H9 (cell line): ENCODE data around the gene DISC1. TPM values are rescaled to one million over a fixed set of nuclear protein-coding genes. Genes with fewer than 3 reads are reported as not detected.

Source experiments
- DNase-seq: peaks from one replicate; pipeline ENCODE4 v3.0.0-alpha.2; 2017
- H2AFZ ChIP-seq: one replicate; pipeline ENCODE4 v1.6.1; 2013; ENCODE audit warnings: mild to moderate bottlenecking, low read length, control low read depth, moderate library complexity
- H2AK5ac ChIP-seq: 2 replicates; pipeline ENCODE4 v1.6.1; 2013; ENCODE audit warnings: low read length, control low read depth, mixed read lengths; ENCODE audit not compliant: insufficient read length
- H2BK120ac ChIP-seq: one replicate; pipeline ENCODE4 v1.6.1; 2013; ENCODE audit warnings: low read depth, mild to moderate bottlenecking, low read length, control low read depth, inconsistent platforms; ENCODE audit not compliant: poor library complexity, severe bottlenecking
- H2BK12ac ChIP-seq: 2 replicates; pipeline ENCODE4 v1.6.1; 2013; ENCODE audit warnings: low read length, control low read depth, mixed read lengths, low read depth; ENCODE audit not compliant: insufficient read length
- H2BK15ac ChIP-seq: 2 replicates; pipeline ENCODE4 v1.6.1; 2013; ENCODE audit warnings: low read depth, low read length, control low read depth
- H2BK20ac ChIP-seq: one replicate; pipeline ENCODE4 v1.6.1; 2013; ENCODE audit warnings: low read depth, mild to moderate bottlenecking, low read length, control low read depth, inconsistent platforms; ENCODE audit not compliant: poor library complexity, severe bottlenecking
- H2BK5ac ChIP-seq: 2 replicates; pipeline ENCODE4 v1.6.1; 2013; ENCODE audit warnings: low read length, control low read depth, mixed read lengths; ENCODE audit not compliant: insufficient read length
- H3K14ac ChIP-seq: 2 replicates; pipeline ENCODE4 v1.6.1; 2013; ENCODE audit warnings: low read length, control low read depth; ENCODE audit not compliant: insufficient read depth
- H3K18ac ChIP-seq: 2 replicates; pipeline ENCODE4 v1.6.1; 2013; ENCODE audit warnings: low read depth, mild to moderate bottlenecking, mixed read lengths, low read length, control low read depth; ENCODE audit not compliant: insufficient read length
- H3K23ac ChIP-seq: 2 replicates; pipeline ENCODE4 v1.6.1; 2013; ENCODE audit warnings: low read length, control low read depth, mixed read lengths, low read depth; ENCODE audit not compliant: insufficient read length
- H3K23me2 ChIP-seq: 2 replicates; pipeline ENCODE4 v1.6.1; 2013; ENCODE audit warnings: low read depth, mild to moderate bottlenecking, mixed read lengths, low read length, control low read depth; ENCODE audit not compliant: insufficient read length, poor library complexity, severe bottlenecking
- H3K27ac ChIP-seq: 2 replicates; pipeline ENCODE4 v1.5.1; 2013; ENCODE audit warnings: low read length, control low read depth, mixed read lengths, low read depth; ENCODE audit not compliant: insufficient read length
- H3K27me3 ChIP-seq: 2 replicates; pipeline ENCODE4 v1.6.1; 2013; ENCODE audit warnings: low read length, control low read depth, inconsistent platforms; ENCODE audit not compliant: insufficient read depth
- H3K4ac ChIP-seq: 2 replicates; pipeline ENCODE4 v1.6.1; 2013; ENCODE audit warnings: low read depth, mild to moderate bottlenecking, control low read depth, inconsistent platforms, low read length, moderate library complexity
- H3K4me1 ChIP-seq: 2 replicates; pipeline ENCODE4 v1.6.1; 2013; ENCODE audit warnings: low read length, control low read depth, inconsistent platforms; ENCODE audit not compliant: insufficient read depth
- H3K4me2 ChIP-seq: 2 replicates; pipeline ENCODE4 v1.6.1; 2013; ENCODE audit warnings: low read length, control low read depth, mixed read lengths; ENCODE audit not compliant: insufficient read length, insufficient read depth
- H3K56ac ChIP-seq: 2 replicates; pipeline ENCODE4 v1.6.1; 2013; ENCODE audit warnings: low read depth, mild to moderate bottlenecking, mixed read lengths, low read length, control low read depth; ENCODE audit not compliant: insufficient read length
- H3K79me1 ChIP-seq: 2 replicates; pipeline ENCODE4 v1.6.1; 2013; ENCODE audit warnings: low read depth, mild to moderate bottlenecking, moderate library complexity, low read length, control low read depth, inconsistent platforms; ENCODE audit not compliant: insufficient read depth, poor library complexity, severe bottlenecking
- H3K79me2 ChIP-seq: 2 replicates; pipeline ENCODE4 v1.6.1; 2013; ENCODE audit warnings: low read length, control low read depth, inconsistent platforms; ENCODE audit not compliant: insufficient read depth
- H3K9ac ChIP-seq: 2 replicates; pipeline ENCODE4 v1.6.1; 2013; ENCODE audit warnings: low read length, control low read depth, mixed read lengths; ENCODE audit not compliant: insufficient read length; ENCODE audit errors: extremely low read depth
- H3K9me3 ChIP-seq: one replicate; pipeline ENCODE4 v1.6.1; 2013; ENCODE audit warnings: low read depth, low read length, inconsistent platforms; ENCODE audit not compliant: control insufficient read depth
- H3T11ph ChIP-seq: one replicate; pipeline ENCODE4 v1.6.1; 2013; ENCODE audit warnings: mild to moderate bottlenecking, low read length, control low read depth, inconsistent platforms
- H4K20me1 ChIP-seq: one replicate; pipeline ENCODE4 v1.6.1; 2013; ENCODE audit not compliant: control insufficient read depth, insufficient read length, insufficient read depth
- H4K5ac ChIP-seq: 2 replicates; pipeline ENCODE4 v1.6.1; 2013; ENCODE audit warnings: low read depth, mild to moderate bottlenecking, mixed read lengths, low read length, control low read depth; ENCODE audit not compliant: insufficient read length
- H4K8ac ChIP-seq: replicated peaks from 2 replicates; pipeline ENCODE4 v1.6.1; 2013; ENCODE audit warnings: low read length, control low read depth, mixed read lengths, low read depth; ENCODE audit not compliant: insufficient read length
- H4K91ac ChIP-seq: 2 replicates; pipeline ENCODE4 v1.6.1; 2013; ENCODE audit warnings: low read depth, mild to moderate bottlenecking, moderate library complexity, mixed read lengths, low read length, control low read depth; ENCODE audit not compliant: insufficient read length
- H3K27ac Mint-ChIP-seq, 3 experiments: 2 replicates in 2 of 3; 3 replicates in 1 of 3; pipeline ENCODE4 v1.8.0; 2020 to 2021; ENCODE audit warnings: mixed read lengths in 3 of 3, mild to moderate bottlenecking in 1 of 3, moderate library complexity in 1 of 3
- H3K27me3 Mint-ChIP-seq: 2 replicates; pipeline ENCODE4 v1.8.0; 2021; ENCODE audit warnings: low read depth, mild to moderate bottlenecking, moderate library complexity, mixed read lengths
- H3K36me3 Mint-ChIP-seq, 3 experiments: 2 replicates in 2 of 3; 3 replicates in 1 of 3; pipeline ENCODE4 v1.8.0; 2020 to 2021; ENCODE audit warnings: low read depth in 3 of 3, mixed read lengths in 3 of 3; ENCODE audit not compliant: insufficient read depth in 1 of 3
- H3K4me1 Mint-ChIP-seq, 2 experiments: 2 replicates each; pipeline ENCODE4 v1.8.0; 2020; ENCODE audit warnings: mixed read lengths in 2 of 2
- H3K4me3 Mint-ChIP-seq, 2 experiments: 2 replicates in 1 of 2; 3 replicates in 1 of 2; pipeline ENCODE4 v1.8.0; 2020 to 2021; ENCODE audit warnings: mild to moderate bottlenecking in 2 of 2, mixed read lengths in 2 of 2, moderate library complexity in 1 of 2
- H3K9me3 Mint-ChIP-seq, 2 experiments: 2 replicates in 1 of 2; 3 replicates in 1 of 2; pipeline ENCODE4 v1.8.0; 2020; ENCODE audit warnings: mild to moderate bottlenecking in 2 of 2, mixed read lengths in 2 of 2, moderate library complexity in 1 of 2
- WGBS: extraction: QIAGEN DNeasy Blood & Tissue Kit; methylation state at CpG from one replicate; pipeline ENCODE4 v1.1.7; 2013; ENCODE audit warnings: missing lambda C conversion rate, low lambda C conversion rate, mixed read lengths; ENCODE audit not compliant: insufficient read length; ENCODE audit errors: extremely low coverage; 5-methylcytosine and 5-hydroxymethylcytosine counted together
- total RNA-seq: library from RNA; stranded (reverse); gene quantifications from 2 replicates; pipeline ENCODE4 v1.2.1, GENCODE V29; 2021
- TF ChIP-seq, protein P1 (sequence below): fragments of 200-600 bp; sonication (generic); conservative IDR thresholded peaks from 3 replicates; pipeline ENCODE4 v1.8.0; 2021; ENCODE audit warnings: antibody characterized with exemption, mild to moderate bottlenecking

The DISC1 gene
- total RNA-seq, 1 experiment from 2014 or later, result 2.5 TPM

DNA sequence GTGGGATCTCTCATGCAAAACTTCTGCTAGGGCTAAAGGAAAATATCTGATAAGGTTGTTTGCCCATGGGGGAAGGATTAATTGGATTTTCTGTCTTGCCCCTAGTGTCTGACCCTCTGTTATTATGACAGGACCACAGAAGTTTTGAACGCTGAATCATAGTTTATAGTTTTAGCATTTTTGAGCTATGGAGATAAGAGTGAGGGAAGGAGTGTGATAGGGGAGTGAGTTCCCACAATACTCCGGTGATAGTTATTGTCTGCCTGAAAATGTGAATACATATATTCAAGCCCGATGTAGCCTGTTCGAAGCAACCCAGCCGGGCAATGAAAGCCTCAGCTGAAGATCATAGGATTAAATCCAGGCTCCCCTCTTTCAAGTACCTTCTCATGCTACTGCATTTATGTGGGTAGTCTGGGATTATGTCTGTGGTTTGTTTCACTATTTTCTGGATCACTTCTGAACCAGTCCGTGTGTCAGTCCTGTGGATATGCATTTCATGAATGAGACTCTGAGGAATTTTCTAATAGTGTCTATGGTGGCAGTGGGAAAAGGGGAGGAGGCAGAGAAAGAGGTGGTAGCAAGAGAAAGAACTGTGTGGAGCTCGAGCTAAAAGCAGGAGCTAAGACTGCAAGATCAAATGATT lies 258.7 kb downstream of the DISC1 start:
- Mint-ChIP-seq H3K27me3 (peaks cover 17% of the 10 kb centered on the region), H3K27ac (no peak overlapping the region), H3K4me3 (no peak overlapping the region), H3K4me1 (peaks cover 4 to 5% of the 10 kb centered on the region in 2 experiments), H3K9me3 (no peaks in the 10 kb centered on the region), H3K36me3 (0 out of 7 replicates have a peak, but pooled peaks cover 0 to 2% (median 0%) of the 10 kb centered on the region in 3 experiments)
- H2BK120ac ChIP-seq, result no peak overlapping the region
- H3K27ac ChIP-seq, result no peak overlapping the region
- H4K20me1 ChIP-seq, result no peaks in the 10 kb centered on the region
- H2BK15ac ChIP-seq, result no peak overlapping the region
- no peaks in the 10 kb centered on the region for H3K9me3 ChIP-seq
- H3K9ac ChIP-seq, result no peak overlapping the region
- H4K91ac ChIP-seq, result no peak overlapping the region
- no peaks in the 10 kb centered on the region for H3K79me1 ChIP-seq
- H3K79me2 ChIP-seq, result no peaks in the 10 kb centered on the region
- no peak overlapping the region for H2BK5ac ChIP-seq
- H3K4me1 ChIP-seq, result no peaks in the 10 kb centered on the region
- no peak overlapping the region for H4K5ac ChIP-seq
- no peak overlapping the region for H3K14ac ChIP-seq
- H2AFZ ChIP-seq, result no peak overlapping the region
- H3K4ac ChIP-seq, result no peak overlapping the region
- no peak overlapping the region for H4K8ac ChIP-seq
- no peak for DNase-seq
- H2AK5ac ChIP-seq, result no peak overlapping the region
- TF ChIP-seq, protein P1, sequence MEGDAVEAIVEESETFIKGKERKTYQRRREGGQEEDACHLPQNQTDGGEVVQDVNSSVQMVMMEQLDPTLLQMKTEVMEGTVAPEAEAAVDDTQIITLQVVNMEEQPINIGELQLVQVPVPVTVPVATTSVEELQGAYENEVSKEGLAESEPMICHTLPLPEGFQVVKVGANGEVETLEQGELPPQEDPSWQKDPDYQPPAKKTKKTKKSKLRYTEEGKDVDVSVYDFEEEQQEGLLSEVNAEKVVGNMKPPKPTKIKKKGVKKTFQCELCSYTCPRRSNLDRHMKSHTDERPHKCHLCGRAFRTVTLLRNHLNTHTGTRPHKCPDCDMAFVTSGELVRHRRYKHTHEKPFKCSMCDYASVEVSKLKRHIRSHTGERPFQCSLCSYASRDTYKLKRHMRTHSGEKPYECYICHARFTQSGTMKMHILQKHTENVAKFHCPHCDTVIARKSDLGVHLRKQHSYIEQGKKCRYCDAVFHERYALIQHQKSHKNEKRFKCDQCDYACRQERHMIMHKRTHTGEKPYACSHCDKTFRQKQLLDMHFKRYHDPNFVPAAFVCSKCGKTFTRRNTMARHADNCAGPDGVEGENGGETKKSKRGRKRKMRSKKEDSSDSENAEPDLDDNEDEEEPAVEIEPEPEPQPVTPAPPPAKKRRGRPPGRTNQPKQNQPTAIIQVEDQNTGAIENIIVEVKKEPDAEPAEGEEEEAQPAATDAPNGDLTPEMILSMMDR, result no peak
- no peak overlapping the region for H2BK20ac ChIP-seq
- H2BK12ac ChIP-seq, result no peak overlapping the region
- no peak overlapping the region for H3K4me2 ChIP-seq
- H3K23ac ChIP-seq, result no peak overlapping the region
- no CpG with 5 or more reads among the region's 7 CpGs for WGBS
- H3K23me2 ChIP-seq, result no peaks in the 10 kb centered on the region
- H3K18ac ChIP-seq, result no peak overlapping the region
- H3K56ac ChIP-seq, result no peak overlapping the region
- no peaks in the 10 kb centered on the region; the same call in 1 of the 2 replicates for H3K27me3 ChIP-seq
- H3T11ph ChIP-seq, result no peak overlapping the region
